ENCODE measurements around the gene THAP10. TPM values are rescaled to one million over a fixed set of nuclear protein-coding genes. Genes with fewer than 3 reads are reported as not detected.

THAP10 gene
- total and polyA plus RNA-seq, 2 donors (not counting 1 experiment from before 2014, with no cell fraction given): 0.07 to 0.37 TPM

GRCh38 chr15:70910958-70911357 is 18.7 kb upstream of the THAP10 start:
- WGBS (ENCODE audit: insufficient coverage): 88% methylated on average over 1 of the region's 1 CpG

More at GRCh38 chr15:70910958-70911357, 18.7 kb upstream of the THAP10 start:
- Mint-ChIP-seq H3K4me3 (no peak overlapping the region), H3K27me3 (peaks cover 6% of the 10 kb centered on the region), H3K9me3 (ENCODE audit: insufficient read depth) (peaks cover 6% of the 10 kb centered on the region), H3K4me1 (no peaks in the 10 kb centered on the region), H3K27ac (no peak overlapping the region)
- DNase-seq (no peak), ATAC-seq (ENCODE audit: low read depth) (no peak)
- Histone ChIP-seq H3K27me3 (replicated peaks in 1 of 4; ENCODE audit: control extremely low read depth in 1 of 4, control insufficient read depth in 3 of 4, insufficient read depth in 4 of 4, low read length in 3 of 4) (peaks cover 0 to 3% (median 0%) of the 10 kb centered on the region in 4 experiments), H3K36me3 (replicated peaks in 1 of 2; ENCODE audit: control extremely low read depth in 1 of 2, control insufficient read depth in 1 of 2, extremely low read depth in 1 of 2, insufficient read depth in 2 of 2, low read length in 1 of 2) (no peaks in the 10 kb centered on the region), H3K4me2 (replicated peaks; ENCODE audit: low read depth, low read length, poor library complexity, severe bottlenecking) (no peak overlapping the region), H3K9ac (ENCODE audit: low read length) (no peak overlapping the region), H3K4me3 (ENCODE audit: control extremely low read depth in 1 of 5, extremely low read depth in 1 of 5, insufficient read depth in 1 of 5, low read depth in 2 of 5, low read length in 4 of 5) (no peak overlapping the region), H3K79me2 (ENCODE audit: control insufficient read depth, insufficient read depth, low read length) (no peaks in the 10 kb centered on the region), H3K4me1 (ENCODE audit: control insufficient read depth in 2 of 2, insufficient read depth in 2 of 2, low read length in 2 of 2) (no peaks in the 10 kb centered on the region), H3K27ac (ENCODE audit: low read length in 2 of 2) (no peak overlapping the region), H4K20me1 (ENCODE audit: control insufficient read depth, insufficient read depth, low read length, poor library complexity, severe bottlenecking) (no peaks in the 10 kb centered on the region), H2AFZ (ENCODE audit: insufficient read depth, low read depth, low read length, poor library complexity, severe bottlenecking) (no peak overlapping the region), H3K9me3 (ENCODE audit: control extremely low read depth in 1 of 3, control insufficient read depth in 2 of 3, insufficient read depth in 1 of 3, low read length in 2 of 3) (peaks cover 0 to 12% (median 3%) of the 10 kb centered on the region in 3 donors)
- TF ChIP-seq EZH2 (IDR thresholded peaks at IDR 0.05; ENCODE audit: borderline replicate concordance, insufficient read depth, low read depth, low read length, poor library complexity, severe bottlenecking) (no peak), CTCF (IDR thresholded peaks at IDR 0.05) (no peak)
- POLR2A ChIA-PET: no interaction called here
- intact Hi-C loops (cut with micrococcal nuclease): no loop called here
- CTCF ChIA-PET: no interaction called here

Measured in B cell (primary cell).